Activated naive CD4-positive, alpha-beta T cell treated with anti-CD3 and anti-CD28 coated beads for 36 hours (primary cell): ENCODE measurements around the gene ZNF587. TPM values are rescaled to one million over a fixed set of nuclear protein-coding genes. Genes with fewer than 3 reads are reported as not detected.

ENCODE experiments used
- CTCF ChIA-PET: fragments of 350-600 bp; sonication (Branson Sonifier 250); formaldehyde crosslinking; loops from one replicate; lab custom pipeline; 2021; ENCODE audit warnings: antibody characterized with exemption; lab: Charles Lee
- DNase-seq: peaks from one replicate; pipeline ENCODE4 v3.0.0-alpha.2; 2020
- H3K27ac Mint-ChIP-seq: one replicate; pipeline ENCODE4 v1.8.0; 2021; ENCODE audit warnings: mild to moderate bottlenecking, mixed read lengths
- H3K27me3 Mint-ChIP-seq: one replicate; pipeline ENCODE4 v1.8.0; 2021; ENCODE audit warnings: low read depth, mixed read lengths
- H3K36me3 Mint-ChIP-seq: one replicate; pipeline ENCODE4 v1.8.0; 2021; ENCODE audit warnings: low read depth, mixed read lengths
- H3K4me1 Mint-ChIP-seq: one replicate; pipeline ENCODE4 v1.8.0; 2021; ENCODE audit warnings: low read depth, mixed read lengths
- H3K4me3 Mint-ChIP-seq: one replicate; pipeline ENCODE4 v1.8.0; 2021; ENCODE audit warnings: mild to moderate bottlenecking, moderate library complexity, mixed read lengths
- H3K9me3 Mint-ChIP-seq: one replicate; pipeline ENCODE4 v1.8.0; 2021; ENCODE audit warnings: mixed read lengths
- intact Hi-C: fragments of 100-400 bp; cut with micrococcal nuclease; formaldehyde crosslinking; loops from one replicate; pipeline ENCODE4 v1.15.1; 2023
- total RNA-seq, 2 experiments: library from RNA; stranded (reverse); gene quantifications; one replicate each; pipeline ENCODE4 v1.2.3, GENCODE V29; 2021

The ZNF587 gene
- total RNA-seq, 2 experiments from 2014 or later, result 17.5 to 20.2 TPM

GRCh38 chr19:57903618-57904184, 54.0 kb downstream of the ZNF587 start:
- Mint-ChIP-seq H3K9me3 (peaks cover 47% of the 10 kb centered on the region), H3K36me3 (peaks cover 39% of the 10 kb centered on the region), H3K27ac (no peak overlapping the region), H3K4me1 (peaks cover 5% of the 10 kb centered on the region), H3K27me3 (no peaks in the 10 kb centered on the region), H3K4me3 (no peak overlapping the region)
- no peak for DNase-seq
- intact Hi-C loops, result no loop called here
- CTCF ChIA-PET, result interaction anchor here (1.0 kb wide), 1 partner anchor 134 kb away, joined by 4 read pairs; the partner anchor contains the start of gene ZNF586

- H3K36me3 Mint-ChIP-seq, result peaks cover 49% of the 10 kb centered on the region
- intact Hi-C loops, result no loop called here
- CTCF ChIA-PET, result no interaction called here
- H3K27ac Mint-ChIP-seq, result no peak overlapping the region
- no peak for DNase-seq
- peaks cover 52% of the 10 kb centered on the region for H3K9me3 Mint-ChIP-seq
- no peaks in the 10 kb centered on the region for H3K27me3 Mint-ChIP-seq
- peaks cover 5% of the 10 kb centered on the region for H3K4me1 Mint-ChIP-seq
- H3K4me3 Mint-ChIP-seq, result no peak overlapping the region
Measured at GRCh38 chr19:57905258-57905657, 55.6 kb downstream of the ZNF587 start.

GRCh38 chr19:57907394-57907793, 57.7 kb downstream of the ZNF587 start:
- Mint-ChIP-seq H3K27ac (no peak overlapping the region), H3K4me3 (no peak overlapping the region), H3K9me3 (peaks cover 62% of the 10 kb centered on the region), H3K4me1 (peaks cover 7% of the 10 kb centered on the region), H3K36me3 (peaks cover 70% of the 10 kb centered on the region), H3K27me3 (no peaks in the 10 kb centered on the region)
- DNase-seq, result no peak
- CTCF ChIA-PET, result no interaction called here
- intact Hi-C loops, result no loop called here

GRCh38 chr19:57914531-57914930, 64.9 kb downstream of the ZNF587 start:
- intact Hi-C loops, result no loop called here
- Mint-ChIP-seq H3K36me3 (peaks cover 59% of the 10 kb centered on the region), H3K4me1 (peaks cover 22% of the 10 kb centered on the region), H3K27me3 (no peaks in the 10 kb centered on the region), H3K4me3 (no peak overlapping the region), H3K27ac (no peak overlapping the region), H3K9me3 (peaks cover 37% of the 10 kb centered on the region)
- CTCF ChIA-PET, result interaction anchor here (0.6 to 2.0 kb wide), 2 partner anchors 26 to 96 kb away, joined by 3 to 4 read pairs; partner anchors contain the start of gene ZNF814
- no peak for DNase-seq

Other genes starting within 250 kb of the ZNF587 start
- 1 to 10 TPM; 4.0 to 4.4 TPM for gene ZNF530, start 250.0 kb upstream of the ZNF587 start, total RNA-seq
- gene ZNF134, start 235.6 kb upstream of the ZNF587 start, total RNA-seq, result 1 to 10 TPM; 6.9 to 7.0 TPM
- 1 to 10 TPM; 5.2 to 5.7 TPM for gene ZNF211, start 216.7 kb upstream of the ZNF587 start, total RNA-seq
- gene ZSCAN4, start 180.9 kb upstream of the ZNF587 start, total RNA-seq, result not detected
- gene ZNF551, start 167.9 kb upstream of the ZNF587 start, total RNA-seq, result 1 to 10 TPM; 4.7 to 6.0 TPM
- gene ZNF154, start 140.7 kb upstream of the ZNF587 start, total RNA-seq, result under 1 TPM; 0.64 to 0.69 TPM
- 1 to 10 TPM; 7.1 to 7.2 TPM for gene ZNF671, start 122.2 kb upstream of the ZNF587 start, total RNA-seq
- 10 to 100 TPM in 1 of 2 experiments, 1 to 10 TPM in 1; 9.4 to 10.3 TPM for gene ZNF776, start 103.0 kb upstream of the ZNF587 start, total RNA-seq
- 10 to 100 TPM; 14.5 to 14.9 TPM for gene ZNF586, start 80.2 kb upstream of the ZNF587 start, total RNA-seq
- gene ZNF552, start 34.9 kb upstream of the ZNF587 start, total RNA-seq, result 1 to 10 TPM; 3.9 to 4.4 TPM
- 1 to 10 TPM; 8.7 to 9.2 TPM for gene ZNF587B, start 19.6 kb upstream of the ZNF587 start, total RNA-seq
- gene ZNF814, start 39.2 kb downstream of the ZNF587 start, total RNA-seq, result 10 to 100 TPM; 12.7 to 13.3 TPM
- 1 to 10 TPM; 7.8 to 8.3 TPM for gene ZNF417, start 66.7 kb downstream of the ZNF587 start, total RNA-seq
- gene ZNF418, start 85.5 kb downstream of the ZNF587 start, total RNA-seq, result 1 to 10 TPM; 2.9 to 3.6 TPM
- gene ZNF256, start 97.8 kb downstream of the ZNF587 start, total RNA-seq, result 1 to 10 TPM; 4.4 to 4.7 TPM
- under 1 TPM in 1 of 2 experiments, not detected in 1; 0.31 TPM for gene C19orf18, start 124.7 kb downstream of the ZNF587 start, total RNA-seq
- 1 to 10 TPM; 4.5 to 4.7 TPM for gene ZNF606, start 153.0 kb downstream of the ZNF587 start, total RNA-seq
- not detected for gene ZSCAN1, start 184.2 kb downstream of the ZNF587 start, total RNA-seq
- under 1 TPM; 0.54 to 0.62 TPM for gene ZNF135, start 209.4 kb downstream of the ZNF587 start, total RNA-seq
- gene ZSCAN18, start 248.4 kb downstream of the ZNF587 start, total RNA-seq, result 10 to 100 TPM; 25.7 to 26.1 TPM